Prostate gland (tissue), 2 donors: ENCODE results near the gene TRAF2. TPM values are rescaled to one million over a fixed set of nuclear protein-coding genes. Genes with fewer than 3 reads are reported as not detected.

Experiments used
- DNase-seq: peaks from one replicate; pipeline ENCODE4 v3.0.0-alpha.2; 2019; ENCODE audit warnings: low spot score
- H3K27ac ChIP-seq, 2 donors: fragments of 200-600 bp; sonication (generic); 2 replicates each; pipeline ENCODE4 v1.5.1; 2017 to 2019
- H3K27me3 ChIP-seq: fragments of 200-600 bp; sonication (generic); replicated peaks from 2 replicates; pipeline ENCODE4 v1.5.1; 2019; ENCODE audit not compliant: insufficient read depth
- H3K36me3 ChIP-seq, 2 donors: fragments of 200-600 bp; sonication (generic); 1 replicate in 1 of 2; 2 replicates in 1 of 2; pipeline versions ENCODE4 v1.5.1 to v1.8.1; 2017 to 2019
- H3K4me1 ChIP-seq: fragments of 200-600 bp; sonication (generic); replicated peaks from 2 replicates; pipeline ENCODE4 v1.5.1; 2019
- H3K4me3 ChIP-seq, 2 donors: fragments of 200-600 bp; sonication (generic); 2 replicates each; pipeline ENCODE4 v1.5.1; 2017 to 2019
- H3K9me3 ChIP-seq: fragments of 200-600 bp; sonication (generic); 2 replicates; pipeline ENCODE4 v1.5.1; 2017
- POLR2A ChIP-seq: fragments of 450-650 bp; IDR thresholded peaks from one replicate; pipeline ENCODE4 v1.6.1; 2016; ENCODE audit warnings: antibody characterized with exemption, mild to moderate bottlenecking
- POLR2AphosphoS5 ChIP-seq: sonication (generic); formaldehyde crosslinking; IDR thresholded peaks from one replicate; pipeline ENCODE4 v1.6.1; 2017; ENCODE audit warnings: antibody characterized with exemption
- WGBS: methylation state at CpG from one replicate; pipeline ENCODE4 v1.1.5; 2018; 5-methylcytosine and 5-hydroxymethylcytosine counted together
- intact Hi-C: fragments of 100-400 bp; cut with DNase I; formaldehyde crosslinking; loops from one replicate; pipeline ENCODE4 v1.14.2; 2022
- total RNA-seq, 2 donors: library from RNA; depleted of rRNA; stranded (reverse); fragments of >200 nt; gene quantifications; one replicate each; pipeline ENCODE4 v1.1.0, GENCODE V29; 2016
- TF ChIP-seq, protein P1 (sequence below), 4 experiments: fragments of 200-600 bp in 2 of 4; fragments of 450-650 bp in 2 of 4; sonication (generic) in 2 of 4; IDR thresholded peaks; 1 replicate in 3 of 4; 2 replicates in 1 of 4; pipeline ENCODE4 v1.5.1; 2016 to 2019; ENCODE audit warnings: antibody characterized with exemption in 4 of 4, mild to moderate bottlenecking in 2 of 4, moderate library complexity in 2 of 4

Gene TRAF2
- total RNA-seq, 2 donors from 2014 or later, result 23.6 to 24.2 TPM

DNA sequence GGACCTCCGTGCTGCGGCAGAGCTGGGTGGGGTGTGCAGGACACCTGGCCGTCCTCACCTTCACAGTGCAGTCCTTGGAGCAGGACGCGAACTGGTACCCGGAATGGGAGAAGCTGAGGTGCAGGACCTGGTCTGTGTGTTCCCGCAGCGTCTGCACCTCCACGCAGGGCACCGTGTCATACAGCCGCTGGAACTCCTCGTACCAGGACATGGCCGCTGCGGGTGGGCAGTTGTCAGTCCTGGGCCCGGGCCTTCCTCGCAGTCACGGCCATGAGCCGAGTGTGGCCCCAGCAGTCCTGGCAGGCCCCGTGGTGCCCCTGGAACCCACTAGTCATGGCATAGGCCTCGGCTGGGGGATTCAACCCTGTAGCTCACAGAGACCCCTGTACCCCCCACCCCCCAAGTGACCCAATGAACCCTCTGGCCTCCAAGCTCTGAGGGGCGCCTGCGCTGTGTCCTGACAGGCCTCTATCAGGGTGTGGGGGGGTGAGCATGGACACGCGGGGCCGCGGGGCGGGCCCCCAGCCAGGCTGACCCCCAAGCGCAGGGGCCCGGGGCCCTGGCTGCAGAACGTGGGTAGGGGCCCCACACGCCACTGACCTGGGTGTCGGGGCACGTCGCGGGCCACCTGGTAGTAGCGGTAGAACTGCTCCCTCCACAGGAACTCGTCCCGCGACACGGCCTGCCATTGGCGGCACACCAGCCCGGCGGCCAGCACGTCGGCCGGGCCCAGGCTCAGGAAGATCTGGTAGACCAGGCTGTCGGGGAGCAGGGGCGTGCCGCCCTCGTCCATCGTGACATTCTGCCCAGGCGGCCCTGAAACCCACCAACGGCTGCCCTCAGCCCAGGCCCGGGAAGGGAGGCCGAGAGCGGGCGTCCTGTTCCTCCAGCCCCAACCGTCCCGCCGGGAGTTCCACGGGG is 57.2 kb downstream of the TRAF2 start:
- 34% methylated on average over 31 of the region's 61 CpGs for WGBS
- Histone ChIP-seq H3K4me1 (no peaks in the 10 kb centered on the region), H3K27me3 (no peaks in the 10 kb centered on the region), H3K9me3 (no peaks in the 10 kb centered on the region), H3K27ac (peak overlapping the region; percentile 71 to 91), H3K4me3 (peak overlapping the region; percentile 75 to 81), H3K36me3 (peaks cover 21 to 26% of the 10 kb centered on the region in 2 donors)
- intact Hi-C loops, result no loop called here
- no peak for DNase-seq
- TF ChIP-seq, protein P1, sequence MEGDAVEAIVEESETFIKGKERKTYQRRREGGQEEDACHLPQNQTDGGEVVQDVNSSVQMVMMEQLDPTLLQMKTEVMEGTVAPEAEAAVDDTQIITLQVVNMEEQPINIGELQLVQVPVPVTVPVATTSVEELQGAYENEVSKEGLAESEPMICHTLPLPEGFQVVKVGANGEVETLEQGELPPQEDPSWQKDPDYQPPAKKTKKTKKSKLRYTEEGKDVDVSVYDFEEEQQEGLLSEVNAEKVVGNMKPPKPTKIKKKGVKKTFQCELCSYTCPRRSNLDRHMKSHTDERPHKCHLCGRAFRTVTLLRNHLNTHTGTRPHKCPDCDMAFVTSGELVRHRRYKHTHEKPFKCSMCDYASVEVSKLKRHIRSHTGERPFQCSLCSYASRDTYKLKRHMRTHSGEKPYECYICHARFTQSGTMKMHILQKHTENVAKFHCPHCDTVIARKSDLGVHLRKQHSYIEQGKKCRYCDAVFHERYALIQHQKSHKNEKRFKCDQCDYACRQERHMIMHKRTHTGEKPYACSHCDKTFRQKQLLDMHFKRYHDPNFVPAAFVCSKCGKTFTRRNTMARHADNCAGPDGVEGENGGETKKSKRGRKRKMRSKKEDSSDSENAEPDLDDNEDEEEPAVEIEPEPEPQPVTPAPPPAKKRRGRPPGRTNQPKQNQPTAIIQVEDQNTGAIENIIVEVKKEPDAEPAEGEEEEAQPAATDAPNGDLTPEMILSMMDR (IDR thresholded peaks at IDR 0.05), result no peak
- no peak for TF ChIP-seq POLR2A
- no peak for TF ChIP-seq POLR2AphosphoS5

DNA sequence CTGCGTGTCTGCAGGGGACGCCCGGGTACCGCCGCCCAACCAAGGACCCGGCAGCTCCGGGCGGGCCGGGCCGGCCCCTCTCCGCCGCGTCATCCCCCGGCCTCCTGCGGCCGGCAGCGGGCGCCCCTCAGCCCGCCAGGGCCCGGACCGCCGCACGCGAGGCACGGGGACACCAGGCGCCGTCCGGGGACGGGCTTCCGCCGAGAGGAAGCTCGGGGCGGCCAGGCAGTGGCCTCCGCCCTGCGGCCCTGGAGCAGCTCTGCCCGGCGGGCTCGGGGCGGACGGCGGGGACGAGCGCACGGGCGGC is 57.8 kb downstream of the TRAF2 start:
- Histone ChIP-seq H3K27ac (peak overlapping the region; percentile 71 to 91), H3K9me3 (no peaks in the 10 kb centered on the region), H3K4me1 (no peaks in the 10 kb centered on the region), H3K36me3 (peaks cover 21 to 26% of the 10 kb centered on the region in 2 donors), H3K4me3 (peak overlapping the region; percentile 75 to 81), H3K27me3 (no peaks in the 10 kb centered on the region)
- whole genome bisulfite sequencing, result 1% methylated on average over 36 of the region's 45 CpGs
- no peak for DNase-seq
- no peak for TF ChIP-seq POLR2A
- no peak for TF ChIP-seq POLR2AphosphoS5
- TF ChIP-seq, protein P1 (IDR thresholded peaks at IDR 0.05), result no peak
- intact Hi-C loops, result no loop called here

DNA sequence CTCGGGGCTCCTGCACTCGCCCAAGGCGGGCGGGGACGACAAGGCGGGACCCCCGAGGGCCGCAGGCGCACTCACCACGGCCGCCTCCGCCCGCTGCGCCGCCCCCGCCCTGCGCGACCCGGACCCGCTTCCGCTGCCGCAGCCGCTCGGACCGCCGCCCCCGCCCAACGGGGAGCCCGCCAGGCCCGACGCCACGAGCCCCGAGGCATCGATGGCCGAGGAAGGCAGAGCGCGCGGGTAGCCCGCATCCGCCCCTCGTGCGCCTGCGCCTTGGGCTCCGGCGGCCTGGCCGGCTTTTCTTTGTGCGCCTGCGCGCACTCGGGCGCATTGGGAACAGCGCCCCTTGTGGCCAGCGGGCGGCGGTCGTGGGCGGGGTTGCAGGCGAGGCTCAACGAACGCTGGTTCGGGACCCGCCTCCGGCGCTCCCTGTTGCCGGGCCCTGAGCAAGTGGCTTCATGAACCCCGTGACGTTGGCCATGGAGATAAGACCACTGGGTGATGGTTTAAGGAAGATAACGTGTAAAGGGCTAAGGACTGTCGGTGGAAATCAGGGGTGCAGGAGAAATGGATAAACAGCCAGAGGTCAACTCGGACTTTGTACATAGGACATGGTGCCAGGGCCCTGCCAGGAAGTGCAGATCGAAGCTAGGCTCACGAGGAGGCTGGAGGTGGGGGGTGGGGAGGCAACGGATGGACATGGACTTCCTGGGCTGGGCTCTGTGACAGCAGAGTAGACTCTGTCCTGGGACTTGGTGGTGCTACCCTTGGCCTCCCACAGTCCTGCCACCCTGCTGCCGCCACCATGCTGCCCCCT is 58.4 kb downstream of the TRAF2 start, which contains the start of the genes C8G and FBXW5:
Gene C8G (plus strand): TSS at position 725 of the 814 bp plus-strand sequence. CDS start 78 bp downstream, at position 803.
Gene FBXW5 (minus strand): TSS at position 220 of the 814 bp plus-strand sequence. CDS start 655 bp downstream, outside the sequence.
- Histone ChIP-seq H3K27ac (peak within 1 kb of the TSS; percentile 71 to 91), H3K27me3 (no peaks in the 10 kb centered on the region), H3K9me3 (no peaks in the 10 kb centered on the region), H3K4me3 (peak within 1 kb of the TSS; percentile 75 to 81), H3K36me3 (peaks cover 21 to 26% of the 10 kb centered on the region in 2 donors), H3K4me1 (no peaks in the 10 kb centered on the region)
- TF ChIP-seq POLR2A (peak; percentile 48), POLR2AphosphoS5 (peak; percentile 95)
- TF ChIP-seq, protein P1 (IDR thresholded peaks at IDR 0.05), result peak; percentile 97 to 100 (median 100)
- 12% methylated on average over 33 of the region's 74 CpGs for WGBS
- intact Hi-C loops, result loop anchor here (5.0 kb wide), 1 partner anchor 152 kb away; the partner anchor contains the start of gene TMEM141
- DNase-seq, result peak; percentile 91

DNA sequence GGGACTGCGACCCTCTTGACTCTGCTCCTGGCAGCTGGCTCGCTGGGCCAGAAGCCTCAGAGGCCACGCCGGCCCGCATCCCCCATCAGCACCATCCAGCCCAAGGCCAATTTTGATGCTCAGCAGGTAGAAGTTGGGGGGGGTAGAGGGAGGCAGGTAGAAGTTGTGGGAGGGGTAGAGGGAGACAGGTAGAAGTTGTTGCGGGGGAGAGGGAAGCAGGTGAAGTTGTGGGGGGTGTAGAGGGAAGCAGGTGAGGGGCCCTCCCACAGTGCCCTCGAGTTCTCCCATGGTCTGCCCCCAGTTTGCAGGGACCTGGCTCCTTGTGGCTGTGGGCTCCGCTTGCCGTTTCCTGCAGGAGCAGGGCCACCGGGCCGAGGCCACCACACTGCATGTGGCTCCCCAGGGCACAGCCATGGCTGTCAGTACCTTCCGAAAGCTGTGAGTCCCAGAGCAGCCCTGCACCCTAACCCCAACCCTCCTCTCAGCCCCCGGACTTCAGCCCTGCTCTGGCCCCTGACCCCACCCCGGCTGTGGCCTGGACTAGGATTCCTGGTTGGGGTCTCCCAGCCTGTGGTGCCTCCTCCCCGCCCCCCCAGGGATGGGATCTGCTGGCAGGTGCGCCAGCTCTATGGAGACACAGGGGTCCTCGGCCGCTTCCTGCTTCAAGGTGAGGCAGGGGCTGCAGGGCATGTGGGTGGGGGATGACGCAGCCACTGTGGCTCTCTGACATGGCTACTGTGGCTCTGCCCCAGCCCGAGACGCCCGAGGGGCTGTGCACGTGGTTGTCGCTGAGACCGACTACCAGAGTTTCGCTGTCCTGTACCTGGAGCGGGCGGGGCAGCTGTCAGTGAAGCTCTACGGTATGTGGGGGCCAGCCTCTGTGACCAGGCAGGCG is 59.3 kb downstream of the TRAF2 start:
- H3K4me3 ChIP-seq, result no peak overlapping the region
- H3K9me3 ChIP-seq, result no peaks in the 10 kb centered on the region
- no peak for DNase-seq
- 85% methylated on average over 24 of the region's 30 CpGs for WGBS
- no peak overlapping the region for H3K27ac ChIP-seq
- intact Hi-C loops, result loop anchor here (5.0 kb wide), 1 partner anchor 153 kb away; the partner anchor contains the start of gene TMEM141
- peaks cover 17 to 21% of the 10 kb centered on the region in 2 donors for H3K36me3 ChIP-seq
- no peaks in the 10 kb centered on the region for H3K27me3 ChIP-seq
- no peak for TF ChIP-seq POLR2AphosphoS5
- no peak for TF ChIP-seq POLR2A
- TF ChIP-seq, protein P1 (IDR thresholded peaks at IDR 0.05), result no peak
- no peaks in the 10 kb centered on the region for H3K4me1 ChIP-seq
